Measurements from ENCODE around the gene ZNF195. TPM values are rescaled to one million over a fixed set of nuclear protein-coding genes. Genes with fewer than 3 reads are reported as not detected.
"Not testable (repeated sequence)": the region's sequence is repeated elsewhere in the genome, so short reads cannot be mapped to it uniquely, and the experiment has no call there.

ZNF195 gene
- total RNA-seq, 2 experiments from 2014 or later = 33.8 to 34.3 TPM

- Mint-ChIP-seq H3K9me3 (no peaks in the 10 kb centered on the region), H3K27me3 (peaks cover 32% of the 10 kb centered on the region), H3K4me1 (ENCODE audit: low read depth) (no peaks in the 10 kb centered on the region), H3K36me3 (no peaks in the 10 kb centered on the region), H3K27ac (no peak overlapping the region), H3K4me3 (no peak overlapping the region)
- CTCF ChIA-PET = interaction anchor here (1.1 to 3.9 kb wide), 5 partner anchors 12 to 76 kb away, joined by 5 to 68 read pairs (median 14); no protein-coding TSS in a partner anchor
- intact Hi-C loops (cut with micrococcal nuclease) = no loop called here
- DNase-seq = no peak
- POLR2A ChIA-PET = no interaction called here
These were observed 38.9 kb downstream of the ZNF195 start for GRCh38 chr11:3340025-3340424.

GRCh38 chr11:3339340-3339624 is 39.7 kb downstream of the ZNF195 start:
- CTCF ChIA-PET = interaction anchor here (3.9 kb wide), 1 partner anchor 70 kb away, joined by 68 read pairs; no protein-coding TSS in a partner anchor
- Mint-ChIP-seq H3K36me3 (no peaks in the 10 kb centered on the region), H3K4me3 (no peak overlapping the region), H3K9me3 (no peaks in the 10 kb centered on the region), H3K27me3 (peaks cover 32% of the 10 kb centered on the region), H3K4me1 (ENCODE audit: low read depth) (no peaks in the 10 kb centered on the region), H3K27ac (no peak overlapping the region)
- intact Hi-C loops (cut with micrococcal nuclease) = no loop called here
- no peak for DNase-seq
- POLR2A ChIA-PET = no interaction called here

DNA sequence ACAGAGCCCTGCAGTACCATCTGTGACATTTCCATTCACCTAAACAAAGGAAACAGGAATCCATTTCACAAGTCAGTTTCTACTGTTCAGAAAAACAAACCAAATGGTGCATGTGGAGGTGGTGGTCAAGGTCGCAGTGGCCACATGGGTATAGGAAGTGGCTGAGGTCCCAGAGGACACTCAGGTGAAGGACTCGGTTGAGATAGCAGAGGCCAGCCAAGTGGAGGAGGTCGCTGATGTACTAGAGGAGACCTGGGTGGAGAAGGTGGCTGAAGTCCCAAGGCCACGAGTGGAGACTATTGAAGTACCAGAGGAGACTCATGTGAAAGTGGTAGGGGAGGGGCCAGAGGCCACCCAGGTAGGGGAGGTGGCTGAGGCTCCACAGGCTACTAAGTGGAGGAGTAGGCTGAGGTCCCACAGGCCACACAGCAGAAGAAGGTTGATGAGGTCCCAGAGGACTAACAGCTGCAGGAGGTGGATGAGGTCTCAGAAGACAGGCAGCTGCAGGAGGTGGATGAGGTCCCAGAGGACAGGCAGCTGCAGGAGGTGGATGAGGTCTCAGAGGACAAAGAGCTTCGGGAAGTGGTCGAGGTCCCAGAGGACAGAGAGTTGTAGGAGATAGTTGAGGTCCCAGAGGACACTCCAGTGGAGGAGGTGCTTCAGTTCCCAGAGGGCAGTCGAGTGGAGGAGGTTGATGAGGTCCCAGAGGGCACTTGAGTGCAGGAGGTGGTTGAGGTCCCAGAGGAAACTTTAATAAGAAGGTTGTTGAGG is 40.2 kb downstream of the ZNF195 start:
- DNase-seq = no peak
- ChIA-PET CTCF (interaction anchor here (3.9 kb wide), 1 partner anchor 71 kb away, joined by 68 read pairs; no protein-coding TSS in a partner anchor), POLR2A (no interaction called here)
- H3K9me3 Mint-ChIP-seq = no peaks in the 10 kb centered on the region
- H3K4me3 Mint-ChIP-seq = no peak overlapping the region
- no peaks in the 10 kb centered on the region for H3K4me1 Mint-ChIP-seq (ENCODE audit: low read depth)
- no peak overlapping the region for H3K27ac Mint-ChIP-seq
- no peaks in the 10 kb centered on the region for H3K36me3 Mint-ChIP-seq
- peaks cover 30% of the 10 kb centered on the region for H3K27me3 Mint-ChIP-seq
- intact Hi-C loops (cut with micrococcal nuclease) = no loop called here

DNA sequence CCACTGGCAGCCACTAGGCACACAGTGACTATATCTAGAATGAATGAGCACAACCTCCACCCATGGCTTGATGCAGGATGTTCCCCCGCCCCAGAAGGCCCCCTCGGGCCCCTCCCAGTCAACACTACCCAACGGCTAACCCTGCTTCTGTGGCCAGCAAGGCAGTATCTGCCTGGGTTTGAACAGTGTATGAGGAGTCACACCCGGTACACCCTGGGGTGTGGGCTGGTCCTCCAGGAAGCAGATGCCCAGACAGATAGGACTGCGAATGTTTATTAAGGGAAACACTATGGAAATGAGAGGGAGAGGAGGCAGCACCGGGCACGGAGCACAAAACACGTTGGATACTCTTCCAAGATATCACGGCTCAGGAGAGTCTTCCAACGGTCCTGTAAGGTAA is 42.5 kb downstream of the ZNF195 start:
- POLR2A ChIA-PET; H3K36me3 Mint-ChIP-seq; DNase-seq; CTCF ChIA-PET; intact Hi-C loops (cut with micrococcal nuclease); H3K27ac Mint-ChIP-seq; H3K9me3 Mint-ChIP-seq; H3K4me3 Mint-ChIP-seq; H3K4me1 Mint-ChIP-seq (ENCODE audit: low read depth): not testable (repeated sequence)
- peaks cover 25% of the 10 kb centered on the region for H3K27me3 Mint-ChIP-seq

DNA sequence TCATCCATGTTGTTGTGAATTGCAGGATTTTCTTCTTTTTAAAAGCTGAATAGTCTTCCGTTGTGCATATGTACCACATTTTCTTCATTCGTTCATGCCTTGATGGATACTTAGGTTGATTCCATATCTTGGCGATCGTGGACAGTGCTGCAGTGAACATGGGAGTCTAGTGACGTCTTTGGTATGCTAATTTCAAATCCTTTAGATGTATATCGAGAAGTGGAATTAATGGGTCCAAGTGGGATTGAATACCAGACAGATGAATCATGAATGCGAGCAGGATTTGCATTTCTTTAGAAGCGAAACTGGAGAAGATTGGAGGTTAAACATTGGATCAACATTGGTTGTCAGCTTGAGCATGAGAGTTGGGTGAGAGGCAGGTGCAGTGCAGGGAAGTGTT is 45.8 kb downstream of the ZNF195 start:
- H3K27ac Mint-ChIP-seq; H3K36me3 Mint-ChIP-seq; H3K9me3 Mint-ChIP-seq; H3K4me3 Mint-ChIP-seq; H3K27me3 Mint-ChIP-seq; DNase-seq; CTCF ChIA-PET; POLR2A ChIA-PET; intact Hi-C loops (cut with micrococcal nuclease); H3K4me1 Mint-ChIP-seq (ENCODE audit: low read depth): not testable (repeated sequence)

DNA sequence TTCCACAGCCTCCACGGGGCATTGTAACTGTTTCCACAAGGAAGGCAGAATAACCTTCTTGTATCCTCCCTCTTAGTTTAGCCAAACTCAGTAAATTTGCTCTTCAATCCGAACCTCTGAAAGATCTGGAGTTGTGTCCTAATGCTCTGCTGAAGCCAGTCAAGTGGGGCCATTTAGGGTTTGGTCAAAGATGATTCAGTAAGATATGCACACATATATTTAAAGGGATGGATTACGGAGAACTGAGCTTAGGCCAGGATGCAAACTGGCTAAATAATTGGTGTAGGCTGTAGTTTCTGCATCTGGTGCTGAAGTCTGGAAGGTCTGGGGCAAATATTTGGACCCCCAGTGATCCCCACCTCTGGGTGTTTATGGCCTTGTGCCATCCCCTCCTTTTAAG is 47.9 kb downstream of the ZNF195 start:
- intact Hi-C loops (cut with micrococcal nuclease); H3K36me3 Mint-ChIP-seq; H3K4me3 Mint-ChIP-seq; H3K4me1 Mint-ChIP-seq (ENCODE audit: low read depth); POLR2A ChIA-PET; CTCF ChIA-PET; H3K9me3 Mint-ChIP-seq; H3K27me3 Mint-ChIP-seq; H3K27ac Mint-ChIP-seq; DNase-seq: not testable (repeated sequence)

- CTCF ChIA-PET; intact Hi-C loops (cut with micrococcal nuclease): not testable (repeated sequence)
These were observed 48.9 kb downstream of the ZNF195 start for GRCh38 chr11:3330064-3330463.

DNA sequence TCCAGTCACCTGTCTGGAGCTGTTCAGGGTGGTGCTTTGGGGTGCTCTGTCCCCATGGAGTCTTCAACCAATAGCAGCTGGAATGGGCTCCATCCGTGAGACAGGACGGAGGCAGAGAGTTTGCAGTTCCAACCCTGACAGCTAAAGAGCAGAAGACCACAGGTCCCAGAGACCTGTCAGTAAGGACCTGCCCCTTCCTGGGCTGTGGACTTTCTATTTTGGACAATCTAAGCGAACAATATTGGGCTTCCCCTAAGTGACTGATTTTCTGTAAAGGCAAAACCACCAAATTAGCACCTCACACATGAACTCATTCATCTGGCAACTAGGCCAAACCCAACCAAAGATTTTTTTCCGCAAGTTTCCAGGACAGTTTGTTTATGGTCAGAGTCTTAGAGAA is 50.4 kb downstream of the ZNF195 start:
- H3K27me3 Mint-ChIP-seq; H3K36me3 Mint-ChIP-seq; POLR2A ChIA-PET; H3K4me3 Mint-ChIP-seq; H3K27ac Mint-ChIP-seq; DNase-seq; CTCF ChIA-PET; H3K9me3 Mint-ChIP-seq; intact Hi-C loops (cut with micrococcal nuclease); H3K4me1 Mint-ChIP-seq (ENCODE audit: low read depth): not testable (repeated sequence)

More at GRCh38 chr11:3330064-3330463, 48.9 kb downstream of the ZNF195 start:
- DNase-seq; H3K4me1 Mint-ChIP-seq (ENCODE audit: low read depth); H3K36me3 Mint-ChIP-seq; POLR2A ChIA-PET; H3K27ac Mint-ChIP-seq; H3K9me3 Mint-ChIP-seq; H3K27me3 Mint-ChIP-seq; H3K4me3 Mint-ChIP-seq: not testable (repeated sequence)

DNA sequence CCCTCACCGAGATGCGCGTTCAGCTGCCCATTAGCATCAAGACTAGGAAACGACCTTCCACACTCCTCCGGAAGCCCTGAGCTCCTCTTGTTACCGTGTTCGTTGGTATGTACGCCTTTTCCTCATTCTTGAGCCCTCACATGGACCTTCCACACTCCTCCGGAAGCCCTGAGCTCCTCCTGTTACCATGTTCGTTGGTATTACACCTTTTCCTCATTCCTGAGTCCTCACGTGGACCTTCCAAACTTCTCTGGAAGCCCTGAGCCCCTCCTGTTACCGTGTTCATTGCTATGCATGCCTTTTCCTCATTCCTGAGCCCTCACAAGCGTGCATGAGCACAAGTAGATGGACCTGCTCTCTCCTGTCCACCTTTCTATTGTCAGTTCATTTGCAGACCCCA is 52.5 kb downstream of the ZNF195 start:
- DNase-seq; H3K27me3 Mint-ChIP-seq; H3K4me3 Mint-ChIP-seq; CTCF ChIA-PET; H3K9me3 Mint-ChIP-seq; H3K4me1 Mint-ChIP-seq (ENCODE audit: low read depth); H3K27ac Mint-ChIP-seq; intact Hi-C loops (cut with micrococcal nuclease); POLR2A ChIA-PET; H3K36me3 Mint-ChIP-seq: not testable (repeated sequence)

- H3K36me3 Mint-ChIP-seq; H3K4me3 Mint-ChIP-seq; H3K9me3 Mint-ChIP-seq; CTCF ChIA-PET; H3K27ac Mint-ChIP-seq; intact Hi-C loops (cut with micrococcal nuclease); POLR2A ChIA-PET; H3K27me3 Mint-ChIP-seq; H3K4me1 Mint-ChIP-seq (ENCODE audit: low read depth); DNase-seq: not testable (repeated sequence)
These were observed 54.2 kb downstream of the ZNF195 start for GRCh38 chr11:3324724-3325123.

Other genes with a start within 250 kb of the ZNF195 start
- gene OSBPL5, start 213.8 kb downstream of the ZNF195 start, total RNA-seq = 1 to 10 TPM; 4.6 to 4.7 TPM
- gene MRGPRG, start 160.3 kb downstream of the ZNF195 start, total RNA-seq = not detected
- not detected for gene MRGPRE, start 146.7 kb downstream of the ZNF195 start, total RNA-seq

Data from activated CD4-positive, alpha-beta memory T cell treated with anti-CD3 and anti-CD28 coated beads for 36 hours (primary cell).